Stimulated activated CD8-positive, alpha-beta memory T cell treated with anti-CD3 and anti-CD28 coated beads, Interleukin-7, amount 100 ng/mL, for 4 hours (primary cell): ENCODE data around the gene SPANXN1.
"Not testable (repeated sequence)": the region's sequence is repeated elsewhere in the genome, so short reads cannot be mapped to it uniquely, and the experiment has no call there.

Experiments used
- DNase-seq, 2 donors: peaks; one replicate each; pipeline ENCODE4 v3.0.0-alpha.2; 2020; ENCODE audit warnings: low read depth in 2 of 2

The SPANXN1 gene, protein sequence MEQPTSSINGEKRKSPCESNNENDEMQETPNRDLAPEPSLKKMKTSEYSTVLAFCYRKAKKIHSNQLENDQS

GRCh38 chrX:145247203-145247602 lies at the start of gene SPANXN1:
Gene SPANXN1, plus strand, starts transcription at chrX:145247503. Its CDS starts 84 bp downstream, at chrX:145247587.
- DNase-seq = not testable (repeated sequence)

- DNase-seq = no peak
Observed at GRCh38 chrX:145199078-145199477, 48.2 kb upstream of the SPANXN1 start.

DNA sequence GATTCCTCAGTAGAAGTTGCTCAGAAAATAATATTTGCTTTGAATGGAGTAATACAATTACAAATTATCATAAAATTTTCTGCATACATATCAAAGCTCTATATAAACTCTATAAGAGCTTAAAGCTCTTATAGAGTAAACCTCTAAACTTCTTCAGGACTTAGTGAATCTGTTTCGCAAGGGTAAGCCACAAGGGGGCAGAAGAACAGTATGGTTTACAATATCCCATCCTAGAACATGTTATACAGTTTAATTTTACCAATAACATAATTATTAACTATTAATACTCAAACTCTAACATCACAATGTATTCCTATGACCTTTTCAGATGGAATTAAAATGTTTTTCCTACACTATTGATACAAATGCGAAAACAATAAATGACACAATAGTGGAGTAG lies 33.8 kb upstream of the SPANXN1 start:
- no peak for DNase-seq

DNA sequence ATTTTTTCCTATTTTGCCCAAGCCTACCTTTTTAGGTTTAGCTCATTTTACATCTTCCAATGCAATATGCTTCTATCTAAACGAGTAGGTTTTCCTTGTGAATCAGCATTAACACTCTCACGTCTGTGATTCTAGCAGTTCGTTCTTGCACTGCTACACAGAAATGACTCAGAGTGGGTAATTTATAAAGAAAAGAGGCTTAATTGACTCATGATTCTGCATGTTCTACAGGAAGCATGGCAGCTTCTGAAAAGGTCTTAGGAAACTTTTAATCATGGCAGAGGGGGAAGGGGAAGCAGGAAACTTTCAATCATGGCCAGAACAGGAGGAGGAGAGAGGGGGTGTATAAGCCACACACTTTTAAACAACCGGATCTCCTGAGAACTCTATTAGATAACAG lies 44.9 kb downstream of the SPANXN1 start:
- no peak for DNase-seq
